Fibroblast of skin of left biceps (primary cell): Measurements from ENCODE around the gene TMEM87A.
"Not testable (repeated sequence)": the region's sequence is repeated elsewhere in the genome, so short reads cannot be mapped to it uniquely, and the experiment has no call there.

Experiments
- DNase-seq, 2 experiments: peaks; one replicate each; pipeline ENCODE4 v3.0.0-alpha.2; 2013; ENCODE audit warnings: low read depth in 2 of 2

The TMEM87A gene

DNA sequence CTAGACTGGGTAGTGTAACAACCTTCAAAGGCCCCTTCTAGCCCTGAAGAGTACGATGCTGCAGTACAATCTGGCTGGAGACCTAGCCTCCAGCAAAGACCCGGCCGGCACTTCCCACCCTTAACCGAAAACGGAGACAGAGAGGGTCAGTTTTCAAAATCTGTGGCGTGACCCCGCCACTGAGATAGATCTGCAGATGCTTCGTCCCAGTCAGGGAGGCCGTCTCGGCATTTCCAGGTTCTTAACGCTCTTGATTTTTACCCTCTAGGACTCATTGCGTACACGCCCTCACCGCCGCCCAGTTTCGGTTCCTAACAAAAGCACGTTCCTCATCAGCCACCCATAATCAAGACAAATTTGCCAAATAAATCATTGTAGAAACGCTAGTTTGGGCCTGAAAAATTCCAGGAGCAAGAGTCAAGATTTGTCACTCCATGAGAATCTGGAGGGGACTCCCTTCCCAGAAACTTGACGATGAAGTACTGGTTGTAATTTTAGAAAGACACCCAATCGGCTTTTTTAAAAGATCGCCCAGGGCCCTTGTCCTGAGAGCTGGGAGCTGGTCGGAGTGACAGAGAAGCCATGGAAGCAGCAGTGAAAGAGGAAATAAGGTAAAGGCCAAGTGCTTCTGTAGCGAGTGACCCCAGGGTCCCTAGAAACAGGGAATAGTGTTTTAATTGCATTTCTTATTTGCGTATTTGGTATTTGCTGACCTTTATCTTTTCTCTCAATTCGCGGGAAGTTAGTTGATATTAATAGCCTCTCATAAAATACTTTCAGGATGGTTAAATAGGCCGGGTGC lies 868 bp upstream of the TMEM87A start:
- peak; percentile 28 to 36 for DNase-seq

DNA sequence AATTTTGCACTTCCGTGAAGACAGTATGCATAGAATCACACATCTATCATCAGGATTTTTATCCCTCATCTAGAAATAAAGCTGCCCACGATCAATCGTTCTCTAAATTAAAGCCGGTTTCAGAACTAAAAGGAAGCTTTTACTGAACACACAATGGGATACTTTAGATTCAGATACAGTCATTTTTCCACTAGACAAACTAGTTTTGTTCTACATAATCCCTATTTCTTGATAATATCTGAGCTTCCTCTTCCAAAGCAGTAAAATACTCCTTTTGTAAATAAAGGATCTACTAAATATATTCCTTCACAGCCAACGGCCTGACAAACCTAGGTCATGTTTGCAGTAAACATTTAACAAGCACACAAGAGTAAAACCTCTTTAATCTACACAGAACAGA lies 2.2 kb downstream of the TMEM87A start:
- DNase-seq: no peak

DNA sequence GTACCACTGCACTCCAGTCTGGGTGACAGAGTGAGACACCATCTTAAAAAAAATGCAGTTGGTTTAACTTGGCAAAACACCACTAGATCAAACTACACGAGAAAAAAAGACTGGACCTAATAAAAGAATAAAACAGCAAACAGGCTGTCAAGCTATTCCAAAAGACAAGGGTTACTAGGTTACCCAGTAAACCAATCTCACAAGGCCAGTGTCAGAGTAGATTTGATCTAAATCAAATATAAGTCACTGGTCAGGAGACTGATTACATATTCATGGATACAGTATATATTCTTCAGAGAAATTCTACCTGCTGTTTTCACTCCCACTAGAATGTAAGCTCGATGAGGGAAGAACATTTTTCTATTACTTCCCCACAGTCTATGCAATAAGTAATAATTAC lies 2.7 kb downstream of the TMEM87A start:
- DNase-seq: no peak

DNA sequence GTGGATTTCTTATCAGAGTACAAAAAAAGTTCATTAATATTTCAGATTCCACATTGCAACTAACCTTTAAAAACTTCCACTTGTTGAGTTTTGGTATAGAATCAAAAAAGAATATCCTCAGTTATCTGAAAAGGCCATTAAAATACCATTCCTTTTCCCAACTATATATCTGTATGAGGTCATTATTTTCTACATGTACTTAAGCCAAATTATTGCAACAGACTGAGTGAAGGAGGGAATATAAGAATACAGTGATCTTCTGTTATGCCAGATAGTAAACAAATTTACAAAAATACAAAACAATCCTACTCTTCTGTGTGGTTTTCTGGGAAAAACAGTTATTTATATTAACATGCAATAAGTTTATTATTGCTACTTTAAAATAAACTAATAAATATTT lies 5.9 kb downstream of the TMEM87A start:
- no peak for DNase-seq

DNA sequence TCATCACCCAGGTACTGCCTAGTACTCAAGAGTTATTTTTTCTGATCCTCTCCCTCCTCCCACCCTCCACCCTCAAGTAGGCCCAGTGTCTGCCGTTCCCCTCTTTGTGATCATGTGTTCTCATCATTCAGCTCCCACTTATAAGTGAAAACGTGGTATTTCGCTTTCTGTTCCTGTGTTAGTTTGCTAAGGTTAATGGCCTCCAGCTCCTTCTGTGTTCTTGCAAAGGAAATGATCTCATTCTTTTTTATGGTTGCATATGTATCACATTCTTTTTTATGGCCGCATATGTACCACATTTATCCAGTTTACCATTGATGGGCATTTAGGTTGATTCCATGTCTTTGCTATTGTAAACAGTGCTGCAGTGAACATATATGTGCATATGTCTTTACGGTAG lies 8.4 kb downstream of the TMEM87A start:
- no peak for DNase-seq

DNA sequence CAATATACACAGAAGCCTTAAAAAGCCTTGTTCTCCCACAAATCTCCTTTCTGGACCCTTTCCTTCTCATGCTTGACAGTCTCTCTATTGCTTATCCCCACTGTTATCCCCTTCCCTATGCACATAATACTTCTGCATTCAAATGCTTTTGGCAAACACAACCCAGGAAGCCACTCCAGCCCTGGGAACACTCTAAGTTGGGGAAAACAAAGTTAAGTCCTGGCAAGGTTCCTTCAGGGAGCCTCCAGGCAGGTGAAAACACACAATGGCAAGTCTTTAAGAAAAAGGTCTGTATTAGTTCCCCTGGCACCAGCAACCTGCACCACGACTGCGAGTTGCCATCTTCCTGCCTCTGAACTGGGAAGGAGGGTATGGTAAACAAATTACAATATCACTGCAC lies 19.9 kb downstream of the TMEM87A start:
- no peak for DNase-seq

DNA sequence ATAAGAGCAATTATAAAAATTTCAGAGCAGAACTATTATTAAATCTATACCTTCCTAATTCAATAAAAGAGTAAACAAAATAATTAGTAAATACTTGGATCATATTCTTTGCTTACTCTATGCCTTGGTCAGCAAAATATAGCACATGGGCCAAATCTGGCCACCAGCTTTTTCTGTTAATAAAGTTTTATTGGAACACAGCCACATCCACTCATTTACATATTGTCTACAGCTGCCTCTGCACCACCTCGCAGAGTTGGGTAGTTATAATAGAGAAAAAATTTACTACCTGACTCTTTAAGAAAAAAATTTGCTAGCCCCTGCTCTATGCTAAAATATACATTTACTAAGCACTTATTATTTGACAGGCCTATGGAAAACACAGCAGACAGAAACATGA lies 32.4 kb downstream of the TMEM87A start:
- no peak for DNase-seq

DNA sequence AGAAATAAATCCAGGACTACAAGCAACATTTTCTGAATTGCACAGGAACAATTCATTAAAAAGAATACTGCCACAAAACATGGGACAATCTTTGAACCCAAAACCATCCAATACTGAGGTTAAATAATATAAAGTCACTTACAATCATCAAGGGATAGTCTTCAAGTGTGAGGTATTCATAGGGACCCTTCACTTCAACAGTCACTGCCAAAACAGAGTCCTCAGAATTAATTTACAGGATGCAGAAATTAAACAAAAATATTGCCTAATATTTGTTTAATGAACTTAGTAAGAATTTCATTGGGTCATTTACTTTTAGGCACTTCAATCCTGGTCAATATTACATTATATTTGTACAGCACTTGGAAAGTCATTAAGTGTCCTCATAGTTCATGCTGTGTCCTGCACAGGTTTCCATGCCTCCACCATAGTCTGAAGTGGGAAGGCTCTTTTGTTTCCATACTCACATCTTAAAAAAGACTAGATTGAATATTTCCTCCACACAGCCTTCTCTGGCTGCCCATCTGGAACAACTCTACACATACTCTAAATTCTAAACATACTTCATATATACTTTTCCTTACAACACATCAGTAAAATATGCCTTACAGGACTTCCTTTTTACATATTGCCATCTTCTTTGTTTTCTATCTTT lies 33.6 kb downstream of the TMEM87A start:
- DNase-seq: peak; percentile 6

DNA sequence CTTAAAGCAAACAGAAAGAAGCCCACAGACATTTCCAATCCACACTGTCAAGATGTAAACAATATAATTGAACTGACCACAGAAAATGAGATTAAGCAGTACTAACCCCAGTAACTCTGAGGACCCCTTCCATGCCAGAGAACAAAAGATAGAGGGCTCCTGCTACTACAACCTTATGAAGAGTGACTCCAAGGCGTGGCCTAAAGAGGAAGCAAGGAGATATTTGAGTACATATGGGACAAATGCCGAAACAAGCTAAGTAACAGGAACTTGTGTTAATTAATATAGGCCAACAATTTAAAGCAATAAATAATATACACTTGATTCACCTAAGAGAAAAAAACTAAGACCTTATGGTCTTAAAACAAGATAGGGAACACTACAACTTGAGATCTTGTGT lies 40.1 kb downstream of the TMEM87A start:
- no peak for DNase-seq

DNA sequence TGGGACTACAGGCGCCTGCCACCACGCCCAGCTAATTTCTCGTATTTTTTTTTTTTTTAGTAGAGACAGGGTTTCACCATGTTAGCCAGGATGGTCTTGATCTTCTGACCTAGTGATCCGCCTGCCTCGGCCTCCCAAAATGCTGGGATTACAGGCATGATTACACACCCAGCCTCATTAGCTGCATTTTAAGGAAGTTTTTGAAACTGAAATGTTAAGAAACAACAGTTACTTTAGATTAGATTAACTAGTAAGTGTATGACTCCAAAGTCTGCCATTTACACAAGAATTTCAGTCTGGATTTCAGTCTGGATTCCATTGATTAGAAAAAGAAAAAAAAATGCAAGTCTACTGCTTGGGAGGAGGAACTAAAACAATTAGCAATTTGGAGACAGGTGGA lies 40.6 kb downstream of the TMEM87A start:
- DNase-seq: no peak

DNA sequence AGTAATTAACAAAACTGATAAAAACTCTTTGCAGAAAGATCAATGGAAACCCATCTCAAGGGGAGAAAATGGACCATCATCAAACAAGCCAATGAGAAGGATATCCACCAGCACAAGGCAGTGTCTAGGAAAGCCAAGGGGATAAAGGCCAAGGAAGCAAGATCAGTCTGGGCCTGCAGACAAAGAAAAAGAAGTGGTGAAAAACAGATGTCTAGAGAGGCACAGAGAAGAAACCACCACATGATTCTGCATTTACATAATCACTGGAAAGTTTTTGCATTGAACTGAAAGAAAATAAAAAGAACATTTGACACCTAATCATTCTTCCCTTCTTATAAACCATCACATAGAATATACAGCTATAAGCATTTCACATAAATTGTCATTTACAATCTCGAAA lies 42.1 kb downstream of the TMEM87A start:
- no peak for DNase-seq

DNA sequence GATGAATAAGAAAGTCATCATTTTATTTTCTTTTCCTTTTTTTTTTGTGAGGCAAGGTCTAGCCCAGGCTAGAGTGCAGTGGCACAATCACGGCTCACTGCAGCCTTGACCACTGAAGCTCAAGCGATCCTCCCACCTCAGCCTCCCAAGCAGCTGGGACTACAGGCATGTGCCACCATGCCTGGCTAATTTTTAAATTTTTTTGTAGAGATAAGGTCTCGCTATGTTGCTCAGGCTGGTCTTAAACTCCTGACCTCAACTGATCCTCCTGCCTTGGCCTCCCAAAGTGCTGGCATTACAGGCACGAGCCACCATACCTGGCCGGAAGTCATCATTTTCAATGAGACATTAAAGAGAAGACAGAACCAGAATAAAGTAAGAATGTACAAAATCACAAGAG lies 44.3 kb downstream of the TMEM87A start:
- DNase-seq: not testable (repeated sequence)

DNA sequence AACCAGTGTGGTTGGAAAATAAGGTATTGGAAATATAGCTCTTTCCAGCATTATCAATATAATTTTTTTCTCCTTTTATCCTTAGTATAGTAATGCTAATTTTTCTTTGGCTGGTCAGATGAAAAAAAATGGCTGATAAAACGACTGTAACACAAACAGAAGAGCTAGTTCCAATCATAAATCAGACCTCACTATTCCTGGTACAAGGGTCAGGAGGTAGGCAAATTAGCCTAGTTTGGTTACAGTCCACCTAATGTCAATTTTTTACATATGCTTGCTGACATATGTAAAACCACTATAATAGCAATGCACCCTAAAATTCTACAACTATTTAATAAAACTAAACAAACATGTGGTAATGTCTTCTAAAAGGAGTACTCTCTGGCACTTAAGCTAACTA lies 45.2 kb downstream of the TMEM87A start:
- no peak for DNase-seq

DNA sequence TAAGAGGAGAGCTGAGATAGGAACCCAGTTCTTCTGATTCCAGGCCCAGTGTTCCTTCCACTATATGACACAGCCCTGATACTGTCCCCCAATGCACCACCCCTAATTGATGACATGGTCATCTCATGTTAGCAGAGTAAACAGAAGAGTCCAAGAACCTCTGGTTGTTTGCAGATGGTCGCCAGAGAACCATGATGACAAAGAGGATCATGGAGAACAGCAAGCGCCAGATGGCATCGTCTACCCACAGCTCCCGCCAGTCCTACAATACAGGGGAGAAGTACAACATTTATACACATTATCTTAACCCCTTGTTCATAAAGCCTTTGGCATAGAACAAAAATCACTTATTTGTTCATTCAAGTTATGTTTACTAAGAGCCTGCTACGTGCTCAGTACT lies 46.6 kb downstream of the TMEM87A start:
- DNase-seq: no peak

DNA sequence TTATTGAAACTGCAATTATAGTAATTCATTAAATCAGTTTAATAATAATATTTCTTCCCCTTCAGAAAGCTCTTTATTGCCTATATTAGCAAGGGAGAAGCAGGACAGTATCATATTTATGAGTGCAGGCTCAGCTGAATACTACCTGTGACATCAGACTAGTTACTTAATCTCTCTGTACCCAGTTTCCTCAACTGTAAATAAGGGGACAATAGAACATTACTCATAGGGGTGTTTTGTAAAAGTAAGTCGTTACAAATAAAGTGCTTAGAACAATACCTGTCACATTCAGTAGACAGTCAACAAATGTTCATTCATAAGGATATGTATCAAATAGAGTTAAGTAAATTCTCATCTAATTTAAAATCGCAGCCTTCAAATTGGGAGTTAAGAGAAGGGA lies 53.0 kb downstream of the TMEM87A start:
- DNase-seq: no peak

DNA sequence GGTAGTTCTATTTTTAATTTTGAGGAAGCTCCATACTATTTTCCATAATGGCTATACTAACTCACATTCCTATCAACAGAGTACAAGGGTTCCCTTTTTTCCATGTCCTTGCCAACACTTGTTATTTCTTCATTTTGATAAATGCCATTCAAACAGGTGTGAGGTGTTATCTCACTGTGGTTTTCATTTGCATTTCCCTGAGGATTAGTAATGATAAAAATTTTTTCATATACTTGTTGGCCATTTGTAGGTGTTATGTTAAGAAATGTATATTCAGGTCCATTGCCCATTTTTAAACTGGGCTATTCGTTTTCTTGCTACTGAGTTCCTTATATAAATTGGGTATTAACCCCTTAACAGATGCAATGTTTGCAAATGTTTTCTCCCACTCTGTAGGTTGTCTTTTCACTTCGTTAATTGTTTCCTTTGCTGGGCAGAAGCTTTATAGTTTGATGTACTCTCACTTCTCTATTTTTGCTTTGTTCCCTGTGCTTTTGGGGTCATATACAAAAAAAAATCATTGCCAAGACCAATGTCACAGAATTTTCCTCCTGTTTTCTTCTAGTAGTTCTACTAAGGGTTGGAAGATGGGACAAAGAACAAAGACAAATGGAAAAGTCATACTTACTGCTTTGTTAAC lies 54.2 kb downstream of the TMEM87A start:
- no peak for DNase-seq

DNA sequence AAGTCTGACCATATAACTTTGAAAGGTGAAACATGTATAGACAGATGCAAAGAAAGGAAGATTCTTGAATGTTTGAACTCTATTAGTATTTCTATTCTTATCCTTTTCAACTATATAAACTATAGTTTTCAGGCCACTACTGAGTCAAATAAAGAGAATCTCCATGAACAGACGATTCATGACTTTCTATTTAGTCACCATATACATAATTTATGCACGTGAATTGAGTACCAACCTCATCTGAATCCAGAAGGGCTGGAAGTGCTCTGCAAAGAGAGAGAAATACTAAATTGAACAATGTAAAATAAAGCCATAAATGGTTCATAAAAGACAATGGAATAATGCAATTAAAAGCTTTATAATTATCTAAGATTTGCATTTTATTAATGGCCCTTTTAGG lies 55.7 kb downstream of the TMEM87A start:
- no peak for DNase-seq

DNA sequence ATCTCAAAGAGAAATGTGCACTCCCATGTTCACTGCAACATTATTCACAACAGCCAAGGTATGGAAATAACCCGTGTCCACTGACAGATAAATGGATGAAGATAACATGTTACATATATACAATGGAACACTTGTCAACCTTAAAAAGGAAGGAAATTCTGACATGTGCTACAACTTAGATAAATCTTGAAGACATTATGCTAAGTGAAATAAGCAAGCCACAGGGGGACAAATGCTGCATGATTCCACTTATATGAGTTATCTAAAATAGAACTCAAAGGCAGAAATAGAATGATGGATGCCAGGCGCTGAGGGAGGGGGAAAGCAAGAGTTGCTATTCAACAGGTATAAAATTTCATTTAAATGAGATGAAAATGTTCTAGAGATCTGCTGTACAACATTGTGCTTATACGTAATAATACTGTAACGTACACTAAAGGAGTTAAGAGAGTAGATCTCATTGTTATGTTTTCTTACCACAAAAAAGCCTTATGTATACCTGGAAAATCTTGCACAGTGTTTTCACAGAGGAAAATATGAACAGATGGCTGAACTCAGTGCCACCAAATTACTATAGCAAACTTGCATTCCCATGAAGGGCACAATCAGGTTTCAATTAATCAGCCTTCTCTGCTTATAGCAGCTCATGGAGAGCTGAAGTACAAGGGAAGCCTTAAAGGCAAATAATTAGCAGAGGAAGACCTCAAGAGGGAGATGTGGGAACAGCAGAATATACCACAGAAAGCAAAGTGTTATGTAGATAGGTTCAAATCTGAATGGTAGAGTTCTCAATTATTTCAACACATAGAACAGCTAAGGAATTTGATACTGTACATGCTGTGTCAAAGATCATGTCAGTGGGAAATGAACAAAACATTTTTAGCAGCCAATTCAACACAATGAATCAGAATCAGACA lies 57.1 kb downstream of the TMEM87A start:
- no peak for DNase-seq

DNA sequence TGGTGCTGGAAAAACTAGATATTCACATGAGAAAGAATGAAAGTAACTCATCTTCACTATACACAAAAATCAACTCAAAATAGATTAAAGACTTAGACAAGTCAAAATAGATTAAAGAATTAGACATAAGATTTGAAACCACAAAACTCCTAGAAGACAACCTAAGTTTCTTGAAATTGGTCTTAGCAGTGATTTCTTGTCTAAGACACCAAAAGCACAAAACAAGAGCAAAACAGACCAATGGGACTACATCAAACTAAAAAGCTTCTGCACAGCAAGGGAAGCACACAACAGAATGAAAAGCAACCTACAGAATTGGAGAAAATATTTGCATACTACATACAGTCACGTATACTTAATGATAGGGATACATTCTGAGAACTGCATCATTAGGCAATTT lies 58.6 kb downstream of the TMEM87A start:
- no peak for DNase-seq

DNA sequence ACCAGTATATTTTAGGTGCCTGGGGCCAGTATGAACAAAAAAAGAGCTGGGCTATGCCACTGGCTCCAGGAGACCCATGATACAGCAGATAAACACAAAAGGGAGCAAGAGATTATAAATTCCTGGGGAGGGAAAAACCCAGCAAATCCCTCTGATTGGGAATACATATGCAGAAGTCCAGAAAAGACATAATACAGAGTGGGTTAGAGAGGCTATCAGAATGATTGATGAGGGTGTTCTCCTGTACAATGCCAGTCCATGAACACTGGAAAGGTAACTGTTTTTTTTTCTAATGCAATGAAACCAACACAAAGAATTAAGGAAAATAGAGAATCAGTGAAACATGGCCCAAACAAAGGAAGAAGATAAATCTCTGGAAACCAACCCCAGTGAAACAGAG lies 59.7 kb downstream of the TMEM87A start:
- DNase-seq: no peak

DNA sequence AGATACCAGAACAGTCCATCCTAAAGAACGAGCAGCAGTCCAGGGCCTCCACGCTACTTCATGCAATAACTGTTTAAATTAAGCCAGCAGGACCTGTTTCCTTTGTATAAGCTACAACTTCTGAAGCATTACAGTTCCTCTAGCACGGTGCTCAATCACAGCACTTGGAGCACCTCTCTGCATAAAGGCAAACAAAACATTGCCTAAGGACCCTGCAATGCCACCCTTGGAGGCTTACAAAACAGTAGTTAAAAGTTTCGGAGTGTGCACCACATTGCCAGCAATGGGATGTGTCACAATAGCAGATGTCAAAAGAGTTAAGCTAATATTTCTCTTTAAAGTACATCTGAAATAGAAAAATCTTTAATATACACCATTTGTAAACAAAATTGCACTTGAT lies 62.5 kb downstream of the TMEM87A start:
- no peak for DNase-seq
